ENCODE data around the gene MFSD12. TPM values are rescaled to one million over a fixed set of nuclear protein-coding genes. Genes with fewer than 3 reads are reported as not detected.
A peak's percentile ranks its signal among the peaks of the same experiment; 100 is the strongest.

Gene MFSD12
- total and polyA plus RNA-seq, 2 donors (not counting 3 experiments of a cell fraction or from before 2014, with no cell fraction given) = 51.7 to 78.9 TPM

- Histone ChIP-seq H3K9me3 (replicated peaks; ENCODE audit: control insufficient read depth, insufficient read depth, low read length) (no peaks in the 10 kb centered on the region), H3K27me3 (ENCODE audit: control insufficient read depth in 2 of 2, insufficient read depth in 2 of 2, low read length in 2 of 2) (no peaks in the 10 kb centered on the region), H3K9me1 (replicated peaks; ENCODE audit: control insufficient read depth, extremely low read depth, insufficient read depth, low read length) (no peaks in the 10 kb centered on the region), H3K4me1 (ENCODE audit: control insufficient read depth, extremely low read depth, insufficient read depth, low read length) (peaks cover 21% of the 10 kb centered on the region), H3K79me2 (ENCODE audit: control insufficient read depth, insufficient read depth, low read length) (peaks cover 2% of the 10 kb centered on the region), H2AFZ (ENCODE audit: low read depth, low read length) (peak overlapping the region; percentile 70), H3K27ac (ENCODE audit: insufficient read depth, low read depth, low read length) (no peak overlapping the region), H4K20me1 (replicated peaks; ENCODE audit: control insufficient read depth, extremely low read depth, insufficient read depth, low read length) (no peaks in the 10 kb centered on the region), H3K9ac (replicated peaks; ENCODE audit: extremely low read depth, insufficient read depth, low read length) (no peak overlapping the region), H3K4me2 (ENCODE audit: insufficient read depth, low read length) (peak overlapping the region; percentile 75), H3K4me3 (replicated peaks in 1 of 3; ENCODE audit: insufficient read depth in 1 of 3, low read depth in 1 of 3, low read length in 3 of 3) (peak overlapping the region in 2 of 3 experiments; percentile 32 to 38), H3K36me3 (ENCODE audit: control insufficient read depth in 2 of 2, extremely low read depth in 1 of 2, insufficient read depth in 2 of 2, low read length in 2 of 2) (peaks cover 0 to 3% of the 10 kb centered on the region in 2 experiments)
- ChIA-PET POLR2A (no interaction called here), CTCF (interaction anchor here (0.9 to 1.4 kb wide), 7 partner anchors 9 to 92 kb away, joined by 3 to 9 read pairs (median 4); partner anchors contain the start of genes GIPC3 and TBXA2R)
- TF ChIP-seq JUN (IDR thresholded peaks at IDR 0.05; ENCODE audit: borderline replicate concordance, insufficient read depth, insufficient read length, low read depth) (no peak), POLR2AphosphoS5 (IDR thresholded peaks at IDR 0.05; ENCODE audit: insufficient read depth, low read depth, low read length) (peak; percentile 60), MYC (IDR thresholded peaks at IDR 0.05; ENCODE audit: low read depth, low read length) (no peak), FOS (IDR thresholded peaks at IDR 0.05; ENCODE audit: borderline replicate concordance, insufficient read depth, low read length) (no peak), POLR2A (IDR thresholded peaks at IDR 0.05; ENCODE audit: low read depth, low read length) (no peak), CTCF (IDR thresholded peaks at IDR 0.05; ENCODE audit: extremely low read depth in 1 of 2, insufficient read depth in 1 of 2, low read depth in 1 of 2, low read length in 2 of 2) (no peak), GATA2 (IDR thresholded peaks at IDR 0.05; ENCODE audit: insufficient read depth, insufficient read length, low read depth, low read length) (no peak)
- DNase-seq (ENCODE audit: low read depth, low spot score) (peak; percentile 52), FAIRE-seq (peak; percentile 55)
- no TSS peak for BruUV-seq (replicated peaks)
- intact Hi-C loops (cut with micrococcal nuclease) = no loop called here
- dilution Hi-C loops (cut with MboI; ENCODE audit: extremely low pct_ligation_motif_present, low sequenced_read_pairs) = no loop called here
Observed at GRCh38 chr19:3576696-3577443, 19.5 kb upstream of the MFSD12 start.

Measured in endothelial cell of umbilical vein (primary cell).